ENCODE data around the gene LZTS2. TPM values are rescaled to one million over a fixed set of nuclear protein-coding genes. Genes with fewer than 3 reads are reported as not detected.
A peak's percentile ranks its signal among the peaks of the same experiment; 100 is the strongest.

LZTS2 gene
- total RNA-seq, 1 experiment from 2014 or later: 69.1 TPM

- peaks cover 32 to 34% of the 10 kb centered on the region in 2 experiments for H3K4me1 Mint-ChIP-seq
- Histone ChIP-seq H3K23ac (ENCODE audit: insufficient read length, low read depth, low read length) (no peak overlapping the region), H2BK5ac (ENCODE audit: insufficient read length, low read length) (no peak overlapping the region), H2AK5ac (ENCODE audit: insufficient read length, low read length) (no peak overlapping the region), H3K27me3 (ENCODE audit: insufficient read depth, low read length) (no peaks in the 10 kb centered on the region), H3T11ph (ENCODE audit: low read length) (no peak overlapping the region), H3K9ac (ENCODE audit: extremely low read depth, insufficient read length, low read length) (no peak overlapping the region), H2AFZ (ENCODE audit: low read length) (no peak overlapping the region), H3K14ac (ENCODE audit: insufficient read depth, low read length) (no peak overlapping the region), H4K91ac (ENCODE audit: insufficient read length, low read depth, low read length) (no peak overlapping the region), H2BK120ac (ENCODE audit: low read depth, low read length, poor library complexity, severe bottlenecking) (no peak overlapping the region), H4K8ac (replicated peaks; ENCODE audit: insufficient read length, low read depth, low read length) (no peak overlapping the region), H2BK12ac (ENCODE audit: insufficient read length, low read depth, low read length) (no peak overlapping the region), H4K20me1 (ENCODE audit: control insufficient read depth, insufficient read depth, insufficient read length) (no peaks in the 10 kb centered on the region), H3K79me2 (ENCODE audit: insufficient read depth, low read length) (no peaks in the 10 kb centered on the region), H3K79me1 (ENCODE audit: insufficient read depth, low read depth, low read length, poor library complexity, severe bottlenecking) (no peaks in the 10 kb centered on the region), H3K4me2 (ENCODE audit: insufficient read depth, insufficient read length, low read length) (peak overlapping the region; percentile 95), H3K9me3 (ENCODE audit: control insufficient read depth, low read depth, low read length) (no peaks in the 10 kb centered on the region), H2BK15ac (ENCODE audit: low read depth, low read length) (no peak overlapping the region), H3K23me2 (ENCODE audit: insufficient read length, low read depth, low read length, poor library complexity, severe bottlenecking) (peaks cover 12% of the 10 kb centered on the region), H3K4me1 (ENCODE audit: insufficient read depth, low read length) (no peaks in the 10 kb centered on the region), H3K56ac (ENCODE audit: insufficient read length, low read depth, low read length) (no peak overlapping the region), H4K5ac (ENCODE audit: insufficient read length, low read depth, low read length) (no peak overlapping the region), H3K18ac (ENCODE audit: insufficient read length, low read depth, low read length) (no peak overlapping the region), H2BK20ac (ENCODE audit: low read depth, low read length, poor library complexity, severe bottlenecking) (no peak overlapping the region), H3K4ac (ENCODE audit: low read depth, low read length) (no peak overlapping the region), H3K27ac (ENCODE audit: insufficient read length, low read depth, low read length) (no peak overlapping the region)
- H3K27ac Mint-ChIP-seq: no peak overlapping the region
- DNase-seq: peak; percentile 57
- H3K36me3 Mint-ChIP-seq (ENCODE audit: insufficient read depth in 1 of 3, low read depth in 3 of 3): peaks cover 0 to 2% (median 0%) of the 10 kb centered on the region in 3 experiments; a peak in 2 of 7 replicates
- no peak for TF ChIP-seq CTCF (conservative IDR thresholded peaks at IDR 0.05)
- WGBS (ENCODE audit: extremely low coverage, insufficient read length, low lambda C conversion rate): no CpG with 5 or more reads among the region's 13 CpGs
- peak overlapping the region; percentile 66 to 84 for H3K4me3 Mint-ChIP-seq
- no peaks in the 10 kb centered on the region; a peak in 1 of 5 replicates for H3K9me3 Mint-ChIP-seq
- H3K27me3 Mint-ChIP-seq (ENCODE audit: low read depth): peaks cover 7% of the 10 kb centered on the region
Observed at GRCh38 chr10:100970076-100970913, 29.3 kb upstream of the LZTS2 start.
